ENCODE results near the gene RAB34.
"Not testable (repeated sequence)": the region's sequence is repeated elsewhere in the genome, so short reads cannot be mapped to it uniquely, and the experiment has no call there.

DNA sequence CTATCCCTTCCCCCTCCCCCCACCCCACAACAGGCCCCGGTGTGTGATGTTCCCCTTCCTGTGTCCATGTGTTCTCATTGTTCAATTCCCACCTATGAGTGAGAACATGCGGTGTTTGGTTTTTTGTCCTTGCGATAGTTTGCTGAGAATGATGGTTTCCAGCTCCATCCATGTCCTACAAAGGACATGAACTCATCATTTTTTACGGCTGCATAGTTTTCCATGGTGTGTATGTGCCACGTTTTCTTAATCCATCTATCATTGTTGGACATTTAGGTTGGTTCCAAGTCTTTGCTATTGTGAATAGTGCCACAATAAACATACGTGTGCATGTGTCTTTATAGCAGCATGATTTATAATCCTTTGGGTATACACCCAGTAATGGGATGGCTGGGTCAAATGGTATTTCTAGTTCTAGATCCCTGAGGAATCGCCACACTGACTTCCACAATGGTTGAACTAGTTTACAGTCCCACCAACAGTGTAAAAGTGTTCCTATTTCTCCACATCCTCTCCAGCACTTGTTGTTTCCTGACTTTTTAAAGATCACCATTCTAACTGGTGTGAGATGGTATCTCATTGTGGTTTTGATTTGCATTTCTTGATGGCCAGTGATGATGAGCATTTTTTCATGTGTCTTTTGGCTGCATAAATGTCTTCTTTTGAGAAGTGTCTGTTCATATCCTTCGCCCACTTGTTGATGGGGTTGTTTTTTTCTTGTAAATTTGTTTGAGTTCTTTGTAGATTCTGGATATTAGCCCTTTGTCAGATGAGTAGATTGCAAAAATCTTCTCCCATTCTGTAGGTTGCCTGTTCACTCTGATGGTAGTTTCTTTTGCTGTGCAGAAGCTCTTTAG is 18.5 kb upstream of the RAB34 start:
- TF ChIP-seq, protein P1, sequence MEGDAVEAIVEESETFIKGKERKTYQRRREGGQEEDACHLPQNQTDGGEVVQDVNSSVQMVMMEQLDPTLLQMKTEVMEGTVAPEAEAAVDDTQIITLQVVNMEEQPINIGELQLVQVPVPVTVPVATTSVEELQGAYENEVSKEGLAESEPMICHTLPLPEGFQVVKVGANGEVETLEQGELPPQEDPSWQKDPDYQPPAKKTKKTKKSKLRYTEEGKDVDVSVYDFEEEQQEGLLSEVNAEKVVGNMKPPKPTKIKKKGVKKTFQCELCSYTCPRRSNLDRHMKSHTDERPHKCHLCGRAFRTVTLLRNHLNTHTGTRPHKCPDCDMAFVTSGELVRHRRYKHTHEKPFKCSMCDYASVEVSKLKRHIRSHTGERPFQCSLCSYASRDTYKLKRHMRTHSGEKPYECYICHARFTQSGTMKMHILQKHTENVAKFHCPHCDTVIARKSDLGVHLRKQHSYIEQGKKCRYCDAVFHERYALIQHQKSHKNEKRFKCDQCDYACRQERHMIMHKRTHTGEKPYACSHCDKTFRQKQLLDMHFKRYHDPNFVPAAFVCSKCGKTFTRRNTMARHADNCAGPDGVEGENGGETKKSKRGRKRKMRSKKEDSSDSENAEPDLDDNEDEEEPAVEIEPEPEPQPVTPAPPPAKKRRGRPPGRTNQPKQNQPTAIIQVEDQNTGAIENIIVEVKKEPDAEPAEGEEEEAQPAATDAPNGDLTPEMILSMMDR (IDR thresholded peaks at IDR 0.05; ENCODE audit: low read depth, low read length, poor library complexity, severe bottlenecking): not testable (repeated sequence)
- TF ChIP-seq EZH2phosphoT487 (IDR thresholded peaks at IDR 0.05; ENCODE audit: borderline replicate concordance, low read length): not testable (repeated sequence)
